GM23248 (cell line): ENCODE measurements around the gene ZFP92. TPM values are rescaled to one million over a fixed set of nuclear protein-coding genes. Genes with fewer than 3 reads are reported as not detected.

Experiments
- DNase-seq: peaks from one replicate; pipeline ENCODE4 v3.0.0-alpha.2; 2015
- H2AFZ ChIP-seq: fragments of 200-600 bp; sonication (generic); 2 replicates; pipeline ENCODE4 v1.6.1; 2016; ENCODE audit warnings: antibody characterized with exemption
- H3F3A ChIP-seq: fragments of 200-600 bp; sonication (generic); 2 replicates; pipeline ENCODE4 v1.6.1; 2016; ENCODE audit warnings: mild to moderate bottlenecking, antibody characterized with exemption, mixed run types; ENCODE audit not compliant: insufficient read depth
- H3K27ac ChIP-seq: fragments of 200-600 bp; sonication (generic); 2 replicates; pipeline ENCODE4 v1.5.1; 2016; ENCODE audit warnings: mild to moderate bottlenecking
- H3K27me3 ChIP-seq: fragments of 200-600 bp; sonication (generic); replicated peaks from 2 replicates; pipeline ENCODE4 v1.6.1; 2016; ENCODE audit warnings: mild to moderate bottlenecking; ENCODE audit not compliant: insufficient read depth
- H3K36me3 ChIP-seq: fragments of 200-600 bp; sonication (generic); 2 replicates; pipeline ENCODE4 v1.6.1; 2016; ENCODE audit warnings: low read depth, mild to moderate bottlenecking
- H3K4me1 ChIP-seq: fragments of 200-600 bp; sonication (generic); 2 replicates; pipeline ENCODE4 v1.6.1; 2016; ENCODE audit warnings: mild to moderate bottlenecking; ENCODE audit not compliant: insufficient read depth
- H3K4me2 ChIP-seq: fragments of 200-600 bp; sonication (generic); one replicate; pipeline ENCODE4 v1.6.1; 2016; ENCODE audit warnings: mild to moderate bottlenecking; ENCODE audit not compliant: unreplicated experiment
- H3K4me3 ChIP-seq: fragments of 200-600 bp; sonication (generic); 2 replicates; pipeline ENCODE4 v1.5.1; 2016; ENCODE audit warnings: mild to moderate bottlenecking
- H3K79me2 ChIP-seq: fragments of 200-600 bp; sonication (generic); 2 replicates; pipeline ENCODE4 v1.6.1; 2016; ENCODE audit warnings: mild to moderate bottlenecking; ENCODE audit not compliant: insufficient read depth
- H3K9ac ChIP-seq: fragments of 200-600 bp; sonication (generic); 2 replicates; pipeline ENCODE4 v1.6.1; 2016; ENCODE audit warnings: mild to moderate bottlenecking
- H3K9me2 ChIP-seq: fragments of 200-600 bp; sonication (generic); 2 replicates; pipeline ENCODE4 v1.6.1; 2016; ENCODE audit warnings: mixed run types, mild to moderate bottlenecking, moderate library complexity; ENCODE audit not compliant: insufficient read depth
- H3K9me3 ChIP-seq: fragments of 200-600 bp; sonication (generic); one replicate; pipeline ENCODE4 v1.6.1; 2017; ENCODE audit warnings: low read depth
- H4K20me1 ChIP-seq: fragments of 200-600 bp; sonication (generic); 2 replicates; pipeline ENCODE4 v1.6.0; 2016; ENCODE audit not compliant: insufficient read depth
- EZH2 ChIP-seq: fragments of 200-600 bp; sonication (generic); IDR thresholded peaks from 2 replicates; pipeline ENCODE4 v1.6.1; 2018; ENCODE audit warnings: antibody characterized with exemption, mild to moderate bottlenecking; ENCODE audit not compliant: insufficient read depth, poor library complexity, severe bottlenecking
- EZH2phosphoT487 ChIP-seq: fragments of 200-600 bp; sonication (generic); IDR thresholded peaks from 2 replicates; pipeline ENCODE4 v1.6.1; 2018; ENCODE audit warnings: antibody characterized with exemption, moderate library complexity, mild to moderate bottlenecking, low read depth; ENCODE audit not compliant: insufficient read depth
- WGBS, 2 experiments: methylation state at CpG; one replicate each; pipeline ENCODE4 v1.1.6; 2015 to 2017; ENCODE audit warnings: low lambda C conversion rate in 2 of 2, low coverage in 1 of 2; ENCODE audit errors: missing lambda C conversion rate in 2 of 2; 5-methylcytosine and 5-hydroxymethylcytosine counted together
- in situ Hi-C: fragments of 300-500 bp; cut with MboI; formaldehyde crosslinking; loops from 2 replicates; pipeline ENCODE4 v1.15.0; 2020
- polyA plus RNA-seq: library from polyadenylated mRNA; unstranded; fragments of >200 nt; fragmentation: Nextera tagmentation; extraction: Ambion mirVana; gene quantifications from 2 replicates; pipeline ENCODE4 v1.2.1, GENCODE V29; 2016
- total RNA-seq: library from RNA; depleted of rRNA; stranded (reverse); fragments of >200 nt; shearing (Covaris generic); gene quantifications from 2 replicates; pipeline ENCODE4 v1.2.3, GENCODE V29; 2014

The ZFP92 gene
- total and polyA plus RNA-seq, 2 experiments from 2014 or later: 0.11 TPM; not detected in 1

DNA sequence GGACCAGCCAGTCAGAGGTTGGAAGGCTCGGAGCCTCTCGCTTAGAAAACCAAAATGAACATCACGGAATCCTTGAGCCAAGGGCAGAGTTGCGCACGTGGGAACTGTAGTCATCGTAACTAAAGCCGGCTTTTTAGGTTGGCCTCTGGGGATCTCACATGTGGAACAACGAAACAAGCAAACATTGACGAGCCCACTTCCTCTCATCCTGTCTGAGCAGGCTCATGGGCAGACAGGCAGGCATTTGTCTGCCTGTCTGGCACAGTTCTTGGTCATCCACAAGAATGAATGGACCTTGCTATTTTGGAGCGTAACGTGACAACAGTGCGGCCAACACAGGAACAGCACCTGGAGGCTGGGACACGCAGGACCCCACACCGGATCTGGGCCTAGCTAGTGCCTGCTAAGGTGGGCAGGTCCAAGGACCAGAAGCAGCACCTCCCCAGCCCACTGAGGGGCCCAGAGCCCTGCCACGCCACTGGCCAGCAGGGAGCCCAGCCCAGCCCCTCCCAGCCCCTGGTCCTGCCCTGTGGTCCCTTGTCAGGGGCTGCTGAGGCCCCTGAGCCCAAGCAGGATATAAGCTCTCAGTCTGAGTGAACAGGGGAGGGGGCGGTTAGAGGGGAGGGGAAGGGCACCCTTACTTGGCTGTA, 43.8 kb downstream of the ZFP92 start:
- Histone ChIP-seq H3K79me2 (no peaks in the 10 kb centered on the region), H3K4me1 (peaks cover 4% of the 10 kb centered on the region), H3F3A (no peaks in the 10 kb centered on the region), H4K20me1 (no peaks in the 10 kb centered on the region), H3K36me3 (no peaks in the 10 kb centered on the region), H3K27ac (no peak overlapping the region), H3K4me3 (no peak overlapping the region), H3K9me2 (no peaks in the 10 kb centered on the region), H3K9ac (no peak overlapping the region), H3K27me3 (no peaks in the 10 kb centered on the region), H3K4me2 (no peak overlapping the region), H2AFZ (no peak overlapping the region), H3K9me3 (no peaks in the 10 kb centered on the region)
- DNase-seq: no peak
- TF ChIP-seq EZH2: no peak
- no peak for TF ChIP-seq EZH2phosphoT487
- in situ Hi-C loops: no loop called here
- WGBS, 2 experiments: 92 to 99% methylated on average over 12 to 15 of the region's 16 CpGs

DNA sequence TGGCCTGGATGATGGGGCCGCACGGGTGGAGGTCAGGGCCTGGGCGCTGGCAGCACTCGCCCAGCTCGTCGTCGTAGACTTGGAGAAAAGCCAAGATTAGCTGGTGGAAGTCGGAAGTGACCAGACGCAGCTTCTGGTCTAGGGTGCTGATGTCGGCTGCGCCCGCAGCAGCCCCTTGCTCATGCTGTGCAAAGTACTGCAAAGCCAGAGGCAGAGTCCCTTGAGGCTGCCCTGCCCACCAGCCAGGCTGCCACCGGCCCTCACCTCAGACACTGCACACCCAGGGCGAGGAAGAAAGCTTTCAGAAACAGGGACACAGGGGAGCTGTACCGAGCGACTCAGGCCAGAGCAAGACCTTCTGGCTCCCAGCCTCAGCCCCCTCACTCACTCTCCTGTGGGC, 44.3 kb downstream of the ZFP92 start:
- Histone ChIP-seq H3K4me1 (peaks cover 7% of the 10 kb centered on the region), H3K4me3 (no peak overlapping the region), H3K9ac (no peak overlapping the region), H3K9me2 (no peaks in the 10 kb centered on the region), H3K27ac (no peak overlapping the region), H3K27me3 (no peaks in the 10 kb centered on the region), H2AFZ (no peak overlapping the region), H3K36me3 (no peaks in the 10 kb centered on the region), H3K79me2 (no peaks in the 10 kb centered on the region), H3K4me2 (no peak overlapping the region), H3K9me3 (no peaks in the 10 kb centered on the region), H4K20me1 (no peaks in the 10 kb centered on the region), H3F3A (no peaks in the 10 kb centered on the region)
- TF ChIP-seq EZH2 (no peak), EZH2phosphoT487 (no peak)
- in situ Hi-C loops: no loop called here
- 83% methylated on average over 12 of the region's 16 CpGs; no CpG with 5 or more reads in 1 of the 2 experiments for WGBS, 2 experiments
- no peak for DNase-seq

DNA sequence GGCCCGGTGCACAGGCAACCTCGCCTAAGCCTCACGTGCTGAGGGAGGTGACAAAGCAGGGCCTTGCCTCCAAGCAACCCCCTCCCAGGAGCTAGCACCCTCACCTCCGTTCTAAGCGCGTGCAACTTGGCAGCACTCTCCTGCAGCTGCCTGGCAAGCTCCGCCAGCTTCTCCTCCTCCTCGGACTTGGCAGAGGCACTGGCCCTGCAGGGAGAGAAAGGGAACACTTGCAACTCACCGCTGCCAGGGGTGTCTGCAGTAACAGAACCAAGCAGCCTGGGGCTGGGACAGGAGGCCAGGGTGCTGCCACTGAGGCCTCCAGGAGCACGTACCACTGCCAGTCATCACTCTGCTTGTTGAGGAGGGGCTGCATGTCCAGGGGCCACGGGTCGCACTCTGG, 44.9 kb downstream of the ZFP92 start:
- no peaks in the 10 kb centered on the region for H3K36me3 ChIP-seq
- H3K79me2 ChIP-seq: no peaks in the 10 kb centered on the region
- H2AFZ ChIP-seq: no peak overlapping the region
- TF ChIP-seq EZH2phosphoT487 (no peak), EZH2 (no peak)
- no peaks in the 10 kb centered on the region for H3K9me2 ChIP-seq
- H3K27ac ChIP-seq: no peak overlapping the region
- DNase-seq: no peak
- H3K4me3 ChIP-seq: no peak overlapping the region
- in situ Hi-C loops: no loop called here
- H3K9ac ChIP-seq: no peak overlapping the region
- H3K4me2 ChIP-seq: no peak overlapping the region
- no peaks in the 10 kb centered on the region for H3K27me3 ChIP-seq
- 87 to 93% methylated on average over 6 to 9 of the region's 12 CpGs for WGBS, 2 experiments
- H4K20me1 ChIP-seq: no peaks in the 10 kb centered on the region
- H3K4me1 ChIP-seq: peaks cover 7% of the 10 kb centered on the region
- no peaks in the 10 kb centered on the region for H3F3A ChIP-seq
- H3K9me3 ChIP-seq: no peaks in the 10 kb centered on the region

DNA sequence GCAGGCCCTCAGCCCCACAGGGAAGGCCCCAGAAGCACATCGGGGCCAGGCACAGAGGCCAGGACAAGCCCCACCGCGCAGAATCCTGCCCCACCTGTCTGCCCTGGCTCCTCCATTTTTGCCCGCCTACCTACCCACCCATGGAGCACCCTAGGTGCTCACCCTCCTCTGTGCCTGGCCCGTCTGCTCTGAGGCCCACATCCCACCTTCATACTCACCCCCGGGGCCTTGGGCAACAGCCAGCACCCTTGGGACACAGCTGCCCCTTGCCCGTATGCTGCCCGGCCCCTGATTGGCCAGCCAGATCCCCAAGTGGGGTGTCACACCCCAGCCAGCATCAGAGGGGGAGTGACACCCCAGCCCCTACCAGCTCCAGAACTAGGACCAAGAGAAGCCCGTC, 45.4 kb downstream of the ZFP92 start:
- Histone ChIP-seq H3K9me3 (no peaks in the 10 kb centered on the region), H3K4me2 (no peak overlapping the region), H3K79me2 (no peaks in the 10 kb centered on the region), H3K27me3 (no peaks in the 10 kb centered on the region), H4K20me1 (no peaks in the 10 kb centered on the region), H3K27ac (no peak overlapping the region), H3K4me1 (peaks cover 7% of the 10 kb centered on the region), H3K9me2 (no peaks in the 10 kb centered on the region), H3K36me3 (no peaks in the 10 kb centered on the region), H2AFZ (no peak overlapping the region), H3K9ac (no peak overlapping the region), H3K4me3 (no peak overlapping the region), H3F3A (no peaks in the 10 kb centered on the region)
- no peak for DNase-seq
- WGBS, 2 experiments: 98 to 100% methylated on average over 7 of the region's 9 CpGs
- TF ChIP-seq EZH2phosphoT487 (no peak), EZH2 (no peak)
- in situ Hi-C loops: no loop called here
